ENCODE measurements around the gene CAMKK2.

The CAMKK2 gene

GRCh38 chr12:121255433-121255832 is 41.1 kb downstream of the CAMKK2 start:
- DNase-seq (ENCODE audit: low read depth, low spot score), result no peak
- TF ChIP-seq, protein P1, sequence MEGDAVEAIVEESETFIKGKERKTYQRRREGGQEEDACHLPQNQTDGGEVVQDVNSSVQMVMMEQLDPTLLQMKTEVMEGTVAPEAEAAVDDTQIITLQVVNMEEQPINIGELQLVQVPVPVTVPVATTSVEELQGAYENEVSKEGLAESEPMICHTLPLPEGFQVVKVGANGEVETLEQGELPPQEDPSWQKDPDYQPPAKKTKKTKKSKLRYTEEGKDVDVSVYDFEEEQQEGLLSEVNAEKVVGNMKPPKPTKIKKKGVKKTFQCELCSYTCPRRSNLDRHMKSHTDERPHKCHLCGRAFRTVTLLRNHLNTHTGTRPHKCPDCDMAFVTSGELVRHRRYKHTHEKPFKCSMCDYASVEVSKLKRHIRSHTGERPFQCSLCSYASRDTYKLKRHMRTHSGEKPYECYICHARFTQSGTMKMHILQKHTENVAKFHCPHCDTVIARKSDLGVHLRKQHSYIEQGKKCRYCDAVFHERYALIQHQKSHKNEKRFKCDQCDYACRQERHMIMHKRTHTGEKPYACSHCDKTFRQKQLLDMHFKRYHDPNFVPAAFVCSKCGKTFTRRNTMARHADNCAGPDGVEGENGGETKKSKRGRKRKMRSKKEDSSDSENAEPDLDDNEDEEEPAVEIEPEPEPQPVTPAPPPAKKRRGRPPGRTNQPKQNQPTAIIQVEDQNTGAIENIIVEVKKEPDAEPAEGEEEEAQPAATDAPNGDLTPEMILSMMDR (IDR thresholded peaks at IDR 0.05; ENCODE audit: insufficient read depth, low read length, missing control alignments), result no peak
- ChIA-PET POLR2A (no interaction called here), CTCF (no interaction called here)
- H3K4me3 ChIP-seq (ENCODE audit: low read depth, low read length), result no peak overlapping the region

- TF ChIP-seq, protein P1 (IDR thresholded peaks at IDR 0.05; ENCODE audit: insufficient read depth, low read length, missing control alignments), result no peak
- ChIA-PET POLR2A (no interaction called here), CTCF (interaction anchor here (0.9 kb wide), 1 partner anchor 82 kb away, joined by 3 read pairs; no protein-coding TSS in a partner anchor)
- no peak overlapping the region for H3K4me3 ChIP-seq (ENCODE audit: low read depth, low read length)
- DNase-seq (ENCODE audit: low read depth, low spot score), result no peak
These were observed 42.7 kb downstream of the CAMKK2 start for GRCh38 chr12:121253638-121254335.

DNA sequence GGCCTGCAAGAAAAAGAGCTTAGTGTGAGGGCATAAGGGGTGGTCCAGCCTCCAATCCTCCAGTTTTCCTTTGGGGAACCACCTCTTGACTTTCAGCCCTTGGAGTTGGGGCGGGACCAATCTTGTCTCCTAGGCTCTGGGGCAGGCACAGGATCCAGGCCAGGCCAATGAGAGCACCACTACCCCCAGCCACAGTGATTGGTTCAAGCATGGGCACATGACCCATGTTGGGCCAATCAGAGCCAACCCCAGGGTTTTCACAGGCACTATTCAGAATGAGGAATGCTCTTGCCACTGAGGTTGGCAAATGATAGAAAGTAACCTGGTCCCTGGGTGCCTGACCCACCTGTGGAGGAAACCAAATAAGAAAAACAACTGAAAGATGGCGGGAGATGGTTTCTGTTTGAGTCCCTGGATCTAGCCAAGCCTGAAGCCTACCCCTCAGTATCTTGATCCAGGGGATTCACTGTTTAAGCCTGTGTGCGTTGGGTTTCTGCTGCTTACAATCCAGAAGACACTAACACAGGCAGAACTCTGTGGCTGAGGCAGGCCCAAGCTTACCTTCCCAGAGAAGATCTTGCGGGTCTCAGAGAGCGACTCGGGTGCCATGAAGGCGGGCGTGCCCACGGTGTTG is 43.7 kb downstream of the CAMKK2 start:
- CTCF ChIA-PET, result no interaction called here
- H3K4me3 ChIP-seq (ENCODE audit: low read depth, low read length), result no peak overlapping the region
- POLR2A ChIA-PET, result no interaction called here
- TF ChIP-seq, protein P1 (IDR thresholded peaks at IDR 0.05; ENCODE audit: insufficient read depth, low read length, missing control alignments), result no peak
- no peak for DNase-seq (ENCODE audit: low read depth, low spot score)

DNA sequence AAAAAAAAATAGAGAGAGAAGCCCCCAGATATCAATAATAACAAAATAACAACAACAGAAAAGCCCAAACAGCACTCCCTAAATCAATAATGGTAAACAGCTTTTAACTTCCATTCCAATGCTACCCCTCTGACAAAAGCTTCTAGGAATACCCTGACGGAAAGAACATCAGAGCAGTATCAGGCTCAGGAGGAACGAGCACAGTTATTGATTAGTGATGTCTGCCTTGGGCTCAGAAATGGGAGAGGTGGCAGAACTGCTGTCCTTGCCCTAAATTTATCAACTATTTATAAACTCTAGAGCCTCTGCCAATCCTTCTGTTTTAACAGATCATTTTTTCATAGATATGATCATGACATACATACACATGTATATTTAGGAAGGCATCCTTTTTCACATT is 44.7 kb downstream of the CAMKK2 start:
- DNase-seq (ENCODE audit: low read depth, low spot score), result no peak
- POLR2A ChIA-PET, result interaction anchor here (1.4 kb wide), 1 partner anchor 43 kb away, joined by 4 read pairs; no protein-coding TSS in a partner anchor

GRCh38 chr12:121250359-121250758 is 46.1 kb downstream of the CAMKK2 start:
- TF ChIP-seq, protein P1 (IDR thresholded peaks at IDR 0.05; ENCODE audit: insufficient read depth, low read length, missing control alignments), result no peak
- ChIA-PET POLR2A (no interaction called here), CTCF (interaction anchor here (1.3 to 1.4 kb wide), 2 partner anchors 11 to 20 kb away, joined by 5 read pairs; no protein-coding TSS in a partner anchor)
- H3K4me3 ChIP-seq (ENCODE audit: low read depth, low read length), result no peak overlapping the region
- DNase-seq (ENCODE audit: low read depth, low spot score), result no peak

More for the DNA sequence above, 44.7 kb downstream of the CAMKK2 start:
- CTCF ChIA-PET, result no interaction called here
- TF ChIP-seq, protein P1 (IDR thresholded peaks at IDR 0.05; ENCODE audit: insufficient read depth, low read length, missing control alignments), result no peak
- no peak overlapping the region for H3K4me3 ChIP-seq (ENCODE audit: low read depth, low read length)

GRCh38 chr12:121248622-121249021 is 47.9 kb downstream of the CAMKK2 start:
- no peak overlapping the region for H3K4me3 ChIP-seq (ENCODE audit: low read depth, low read length)
- TF ChIP-seq, protein P1 (IDR thresholded peaks at IDR 0.05; ENCODE audit: insufficient read depth, low read length, missing control alignments), result no peak
- ChIA-PET POLR2A (no interaction called here), CTCF (interaction anchor here (1.4 kb wide), 1 partner anchor 18 kb away, joined by 7 read pairs; no protein-coding TSS in a partner anchor)
- DNase-seq (ENCODE audit: low read depth, low spot score), result no peak

Data from AG04449 (cell line).